Transverse colon (tissue), 4 donors: Measurements from ENCODE around the gene SLC7A6OS.

ENCODE experiments used
- EP300 ChIP-seq: sonication (generic); formaldehyde crosslinking; IDR thresholded peaks from one replicate; pipeline ENCODE4 v1.6.1; 2017; ENCODE audit warnings: antibody characterized with exemption, low read depth
- POLR2A ChIP-seq: fragments of 450-650 bp; IDR thresholded peaks from one replicate; pipeline ENCODE4 v1.6.1; 2016; ENCODE audit warnings: antibody characterized with exemption, mild to moderate bottlenecking, moderate library complexity
- POLR2AphosphoS5 ChIP-seq, 3 donors: sonication (generic); formaldehyde crosslinking; IDR thresholded peaks; one replicate each; pipeline ENCODE4 v1.6.1; 2016; ENCODE audit warnings: antibody characterized with exemption in 3 of 3
- TF ChIP-seq, protein P1 (sequence below), 5 experiments: fragments of 200-600 bp in 3 of 5; fragments of 450-650 bp in 2 of 5; sonication (generic) in 3 of 5; IDR thresholded peaks; 1 replicate in 2 of 5; 2 replicates in 3 of 5; pipeline ENCODE4 v1.5.1; 2016 to 2017; ENCODE audit warnings: antibody characterized with exemption in 5 of 5, inconsistent platforms in 3 of 5, mild to moderate bottlenecking in 2 of 5, moderate library complexity in 1 of 5

GRCh38 chr16:68287276-68288251, 23.2 kb downstream of the SLC7A6OS start:
- TF ChIP-seq, protein P1, sequence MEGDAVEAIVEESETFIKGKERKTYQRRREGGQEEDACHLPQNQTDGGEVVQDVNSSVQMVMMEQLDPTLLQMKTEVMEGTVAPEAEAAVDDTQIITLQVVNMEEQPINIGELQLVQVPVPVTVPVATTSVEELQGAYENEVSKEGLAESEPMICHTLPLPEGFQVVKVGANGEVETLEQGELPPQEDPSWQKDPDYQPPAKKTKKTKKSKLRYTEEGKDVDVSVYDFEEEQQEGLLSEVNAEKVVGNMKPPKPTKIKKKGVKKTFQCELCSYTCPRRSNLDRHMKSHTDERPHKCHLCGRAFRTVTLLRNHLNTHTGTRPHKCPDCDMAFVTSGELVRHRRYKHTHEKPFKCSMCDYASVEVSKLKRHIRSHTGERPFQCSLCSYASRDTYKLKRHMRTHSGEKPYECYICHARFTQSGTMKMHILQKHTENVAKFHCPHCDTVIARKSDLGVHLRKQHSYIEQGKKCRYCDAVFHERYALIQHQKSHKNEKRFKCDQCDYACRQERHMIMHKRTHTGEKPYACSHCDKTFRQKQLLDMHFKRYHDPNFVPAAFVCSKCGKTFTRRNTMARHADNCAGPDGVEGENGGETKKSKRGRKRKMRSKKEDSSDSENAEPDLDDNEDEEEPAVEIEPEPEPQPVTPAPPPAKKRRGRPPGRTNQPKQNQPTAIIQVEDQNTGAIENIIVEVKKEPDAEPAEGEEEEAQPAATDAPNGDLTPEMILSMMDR (IDR thresholded peaks at IDR 0.05): no peak
- TF ChIP-seq POLR2A: no peak
- TF ChIP-seq POLR2AphosphoS5 (IDR thresholded peaks at IDR 0.05): no peak
- TF ChIP-seq EP300: no peak
